CD4-positive, alpha-beta T cell treated with Interleukin-15 for 4 hours (primary cell): Measurements from ENCODE around the gene UBL7.
A peak's percentile ranks its signal among the peaks of the same experiment; 100 is the strongest.
"Not testable (repeated sequence)": the region's sequence is repeated elsewhere in the genome, so short reads cannot be mapped to it uniquely, and the experiment has no call there.

Source experiments
- DNase-seq: peaks from one replicate; pipeline ENCODE4 v3.0.0-alpha.2; 2020; ENCODE audit warnings: low spot score

The UBL7 gene

GRCh38 chr15:74460871-74461846 lies at the start of gene UBL7:
Gene UBL7, minus strand, starts transcription at chr15:74461160. Its CDS starts 2,293 bp downstream, at chr15:74458867.
- peak; percentile 95 for DNase-seq

- no peak for DNase-seq
These were observed 45.5 kb upstream of the UBL7 start for GRCh38 chr15:74506515-74506840.

GRCh38 chr15:74505837-74506514 lies 45.0 kb upstream of the UBL7 start:
- no peak for DNase-seq

- DNase-seq: no peak
These were observed 43.9 kb upstream of the UBL7 start for GRCh38 chr15:74504836-74505235.

GRCh38 chr15:74504418-74504817 lies 43.5 kb upstream of the UBL7 start:
- DNase-seq: no peak

- no peak for DNase-seq
These were observed 41.3 kb upstream of the UBL7 start for GRCh38 chr15:74502301-74502700.

- no peak for DNase-seq
These were observed 39.4 kb upstream of the UBL7 start for GRCh38 chr15:74500401-74500800.

- DNase-seq: no peak
These were observed 38.4 kb upstream of the UBL7 start for GRCh38 chr15:74499366-74499765.

GRCh38 chr15:74497584-74497983 lies 36.6 kb upstream of the UBL7 start:
- DNase-seq: no peak

GRCh38 chr15:74496648-74497047 lies 35.7 kb upstream of the UBL7 start:
- DNase-seq: no peak

GRCh38 chr15:74490339-74490689 lies 29.4 kb upstream of the UBL7 start:
- DNase-seq: no peak

- peak; percentile 67 for DNase-seq
These were observed 28.8 kb upstream of the UBL7 start for GRCh38 chr15:74489518-74490338.

- no peak for DNase-seq
These were observed 27.8 kb upstream of the UBL7 start for GRCh38 chr15:74488776-74489175.

- DNase-seq: no peak
These were observed 21.7 kb upstream of the UBL7 start for GRCh38 chr15:74482661-74483060.

- not testable (repeated sequence) for DNase-seq
These were observed 19.4 kb upstream of the UBL7 start for GRCh38 chr15:74480364-74480763.

- not testable (repeated sequence) for DNase-seq
These were observed 10.7 kb upstream of the UBL7 start for GRCh38 chr15:74471621-74472020.

- no peak for DNase-seq
These were observed 9.9 kb upstream of the UBL7 start for GRCh38 chr15:74470631-74471395.

GRCh38 chr15:74468341-74469032 lies 7.5 kb upstream of the UBL7 start:
- DNase-seq: no peak

GRCh38 chr15:74466570-74466969 lies 5.6 kb upstream of the UBL7 start:
- no peak for DNase-seq

- no peak for DNase-seq
These were observed 3.9 kb upstream of the UBL7 start for GRCh38 chr15:74464897-74465296.

GRCh38 chr15:74464216-74464615 lies 3.3 kb upstream of the UBL7 start:
- DNase-seq: no peak
